T-helper 1 cell treated with Interleukin-12 subunit alpha and Interleukin-12 subunit beta and Interleukin-4 antibody, amounts not matched to agents 30 ng/mL and 1 ng/mL, for 36 hours (primary cell): Measurements from ENCODE around the gene OCRL. TPM values are rescaled to one million over a fixed set of nuclear protein-coding genes. Genes with fewer than 3 reads are reported as not detected.

ENCODE experiments used
- intact Hi-C: fragments of 100-400 bp; cut with micrococcal nuclease; formaldehyde crosslinking; loops from one replicate; pipeline ENCODE4 v1.15.1; 2024
- total RNA-seq: library from RNA; stranded (reverse); gene quantifications from 2 replicates; pipeline ENCODE4 v1.2.3, GENCODE V29; 2022

The OCRL gene
- 2.4 and 2.6 TPM in 2 replicates for total RNA-seq

- intact Hi-C loops: no loop called here
These were observed at the start of gene OCRL for GRCh38 chrX:129540068-129540653. OCRL (plus strand) TSS chrX:129540259; CDS start chrX:129540440, 181 bp downstream.

- intact Hi-C loops: no loop called here
These were observed 49.7 kb upstream of the OCRL start for GRCh38 chrX:129490330-129490729.

- intact Hi-C loops: no loop called here
These were observed 46.4 kb upstream of the OCRL start for GRCh38 chrX:129493643-129494042.

- intact Hi-C loops: no loop called here
These were observed 45.2 kb upstream of the OCRL start for GRCh38 chrX:129494887-129495286.

- intact Hi-C loops: no loop called here
These were observed 44.2 kb upstream of the OCRL start for GRCh38 chrX:129495900-129496299.

GRCh38 chrX:129496625-129497024 is 43.4 kb upstream of the OCRL start:
- intact Hi-C loops: no loop called here

GRCh38 chrX:129497146-129497843 is 42.8 kb upstream of the OCRL start:
- intact Hi-C loops: no loop called here

GRCh38 chrX:129510331-129510730 is 29.7 kb upstream of the OCRL start:
- intact Hi-C loops: no loop called here

GRCh38 chrX:129511689-129512088 is 28.4 kb upstream of the OCRL start:
- intact Hi-C loops: no loop called here

GRCh38 chrX:129512409-129512808 is 27.6 kb upstream of the OCRL start:
- intact Hi-C loops: no loop called here

- intact Hi-C loops: no loop called here
These were observed 23.7 kb upstream of the OCRL start for GRCh38 chrX:129516402-129516801.

GRCh38 chrX:129520151-129520550 is 19.9 kb upstream of the OCRL start:
- intact Hi-C loops: no loop called here

- intact Hi-C loops: no loop called here
These were observed 17.6 kb upstream of the OCRL start for GRCh38 chrX:129522184-129523078.

GRCh38 chrX:129523079-129523911 is 16.8 kb upstream of the OCRL start, which contains the start of gene SMARCA1:
SMARCA1 (minus strand) TSS chrX:129523490; CDS start chrX:129523370, 120 bp downstream.
- intact Hi-C loops: no loop called here

- intact Hi-C loops: no loop called here
These were observed 15.7 kb upstream of the OCRL start for GRCh38 chrX:129524250-129524850.

- intact Hi-C loops: no loop called here
These were observed 14.9 kb upstream of the OCRL start for GRCh38 chrX:129525162-129525561.

- intact Hi-C loops: no loop called here
These were observed 14.2 kb upstream of the OCRL start for GRCh38 chrX:129525896-129526295.

- intact Hi-C loops: no loop called here
These were observed 10.3 kb upstream of the OCRL start for GRCh38 chrX:129529685-129530281.

- intact Hi-C loops: no loop called here
These were observed 9.6 kb upstream of the OCRL start for GRCh38 chrX:129530410-129530809.

GRCh38 chrX:129531132-129531531 is 8.9 kb upstream of the OCRL start:
- intact Hi-C loops: no loop called here
